ENCODE data around the gene SMIM35.

The SMIM35 gene

DNA sequence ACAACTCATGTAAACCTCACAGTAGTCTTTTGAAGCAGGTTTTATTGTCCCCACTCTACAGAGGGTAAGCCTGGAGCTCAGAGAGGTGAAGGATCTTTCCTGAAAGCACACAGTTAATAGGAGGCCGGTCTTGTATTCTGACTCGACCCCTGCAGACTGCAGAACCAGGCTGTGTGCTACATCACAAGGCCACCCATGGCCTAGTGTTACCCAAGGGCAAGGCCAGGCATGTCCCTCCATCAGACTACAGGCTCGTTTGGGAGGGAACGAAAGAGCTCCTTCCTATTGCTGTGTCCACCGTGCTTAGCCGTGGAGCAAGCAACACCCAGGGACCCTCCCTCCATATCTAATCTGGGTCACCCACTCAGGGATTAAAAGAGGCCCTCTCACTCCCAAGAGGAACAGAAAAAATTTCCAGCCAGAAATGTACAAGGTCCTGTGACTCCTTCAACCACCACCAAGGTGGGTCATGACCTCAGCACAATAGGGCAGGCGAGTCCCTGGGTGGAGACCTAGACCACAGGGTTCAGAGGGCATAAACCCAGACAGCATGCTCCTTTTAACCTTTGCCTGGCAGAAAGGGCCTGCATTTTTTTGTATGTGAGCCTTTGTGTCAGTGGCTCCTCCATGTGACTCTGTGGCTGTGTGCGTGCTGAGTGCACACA is 6.3 kb upstream of the SMIM35 start:
- Histone ChIP-seq H3K4me1 (ENCODE audit: control insufficient read depth, insufficient read depth, low read length, unreplicated experiment) (no peaks in the 10 kb centered on the region), H3K27ac (ENCODE audit: low read depth, low read length) (no peak overlapping the region), H3K36me3 (ENCODE audit: insufficient read depth, low read length) (no peaks in the 10 kb centered on the region), H3K79me2 (ENCODE audit: control insufficient read depth, insufficient read depth, low read length, unreplicated experiment) (no peaks in the 10 kb centered on the region), H3K27me3 (ENCODE audit: insufficient read depth, low read length) (peaks cover 30% of the 10 kb centered on the region), H3K4me3 (ENCODE audit: low read depth, low read length) (no peak overlapping the region), H2AFZ (ENCODE audit: low read length, unreplicated experiment) (no peak overlapping the region)

DNA sequence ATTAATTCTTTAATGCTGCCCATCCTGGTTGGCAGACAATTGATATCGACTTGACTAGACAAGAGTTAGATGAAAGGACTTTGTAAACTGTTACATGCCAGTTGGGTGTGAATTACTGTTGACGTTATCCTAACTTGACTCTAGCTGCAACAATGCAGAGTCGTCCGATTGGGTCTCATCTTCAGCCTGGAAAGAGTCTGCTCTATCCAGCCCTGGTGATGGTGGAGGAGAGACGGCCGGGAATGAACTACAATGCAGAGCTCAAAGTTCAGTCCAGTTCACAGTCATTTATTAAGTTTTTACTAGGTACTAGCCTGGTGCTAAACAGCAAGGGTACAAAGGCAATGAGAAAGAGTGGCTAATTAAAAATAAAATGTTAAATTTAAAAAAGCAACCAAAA is 4.9 kb upstream of the SMIM35 start:
- Histone ChIP-seq H3K36me3 (ENCODE audit: insufficient read depth, low read length) (no peaks in the 10 kb centered on the region), H3K4me1 (ENCODE audit: control insufficient read depth, insufficient read depth, low read length, unreplicated experiment) (no peaks in the 10 kb centered on the region), H2AFZ (ENCODE audit: low read length, unreplicated experiment) (no peak overlapping the region), H3K4me3 (ENCODE audit: low read depth, low read length) (no peak overlapping the region), H3K79me2 (ENCODE audit: control insufficient read depth, insufficient read depth, low read length, unreplicated experiment) (no peaks in the 10 kb centered on the region), H3K27me3 (ENCODE audit: insufficient read depth, low read length) (peaks cover 28% of the 10 kb centered on the region; the same call in 1 of the 2 replicates), H3K27ac (ENCODE audit: low read depth, low read length) (no peak overlapping the region)

GRCh38 chr11:118090545-118091162 is 3.9 kb upstream of the SMIM35 start:
- Histone ChIP-seq H2AFZ (ENCODE audit: low read length, unreplicated experiment) (no peak overlapping the region), H3K36me3 (ENCODE audit: insufficient read depth, low read length) (no peaks in the 10 kb centered on the region), H3K79me2 (ENCODE audit: control insufficient read depth, insufficient read depth, low read length, unreplicated experiment) (no peaks in the 10 kb centered on the region), H3K4me1 (ENCODE audit: control insufficient read depth, insufficient read depth, low read length, unreplicated experiment) (no peaks in the 10 kb centered on the region), H3K27ac (ENCODE audit: low read depth, low read length) (no peak overlapping the region), H3K4me3 (ENCODE audit: low read depth, low read length) (no peak overlapping the region), H3K27me3 (ENCODE audit: insufficient read depth, low read length) (peaks cover 27% of the 10 kb centered on the region)

GRCh38 chr11:118088531-118088930 is 1.8 kb upstream of the SMIM35 start:
- H3K36me3 ChIP-seq (ENCODE audit: insufficient read depth, low read length) = no peaks in the 10 kb centered on the region
- H3K4me3 ChIP-seq (ENCODE audit: low read depth, low read length) = no peak overlapping the region
- no peak overlapping the region for H3K27ac ChIP-seq (ENCODE audit: low read depth, low read length)
- no peaks in the 10 kb centered on the region for H3K79me2 ChIP-seq (ENCODE audit: control insufficient read depth, insufficient read depth, low read length, unreplicated experiment)
- no peak overlapping the region for H2AFZ ChIP-seq (ENCODE audit: low read length, unreplicated experiment)
- H3K27me3 ChIP-seq (ENCODE audit: insufficient read depth, low read length) = peaks cover 18% of the 10 kb centered on the region
- no peaks in the 10 kb centered on the region for H3K4me1 ChIP-seq (ENCODE audit: control insufficient read depth, insufficient read depth, low read length, unreplicated experiment)

- no peak overlapping the region for H3K4me3 ChIP-seq (ENCODE audit: low read depth, low read length)
- H3K27ac ChIP-seq (ENCODE audit: low read depth, low read length) = no peak overlapping the region
- H3K36me3 ChIP-seq (ENCODE audit: insufficient read depth, low read length) = no peaks in the 10 kb centered on the region
- no peaks in the 10 kb centered on the region for H3K4me1 ChIP-seq (ENCODE audit: control insufficient read depth, insufficient read depth, low read length, unreplicated experiment)
- H3K79me2 ChIP-seq (ENCODE audit: control insufficient read depth, insufficient read depth, low read length, unreplicated experiment) = no peaks in the 10 kb centered on the region
- no peak overlapping the region for H2AFZ ChIP-seq (ENCODE audit: low read length, unreplicated experiment)
- peaks cover 18% of the 10 kb centered on the region for H3K27me3 ChIP-seq (ENCODE audit: insufficient read depth, low read length)
Observed at GRCh38 chr11:118087931-118088330, 1.2 kb upstream of the SMIM35 start.

- H3K27me3 ChIP-seq (ENCODE audit: insufficient read depth, low read length) = peaks cover 28% of the 10 kb centered on the region
- H3K79me2 ChIP-seq (ENCODE audit: control insufficient read depth, insufficient read depth, low read length, unreplicated experiment) = no peaks in the 10 kb centered on the region
- H3K36me3 ChIP-seq (ENCODE audit: insufficient read depth, low read length) = no peaks in the 10 kb centered on the region
- no peaks in the 10 kb centered on the region for H3K4me1 ChIP-seq (ENCODE audit: control insufficient read depth, insufficient read depth, low read length, unreplicated experiment)
- no peak overlapping the region for H3K4me3 ChIP-seq (ENCODE audit: low read depth, low read length)
- no peak overlapping the region for H3K27ac ChIP-seq (ENCODE audit: low read depth, low read length)
- no peak overlapping the region for H2AFZ ChIP-seq (ENCODE audit: low read length, unreplicated experiment)
Observed at GRCh38 chr11:118084656-118085055, 2.1 kb downstream of the SMIM35 start.

DNA sequence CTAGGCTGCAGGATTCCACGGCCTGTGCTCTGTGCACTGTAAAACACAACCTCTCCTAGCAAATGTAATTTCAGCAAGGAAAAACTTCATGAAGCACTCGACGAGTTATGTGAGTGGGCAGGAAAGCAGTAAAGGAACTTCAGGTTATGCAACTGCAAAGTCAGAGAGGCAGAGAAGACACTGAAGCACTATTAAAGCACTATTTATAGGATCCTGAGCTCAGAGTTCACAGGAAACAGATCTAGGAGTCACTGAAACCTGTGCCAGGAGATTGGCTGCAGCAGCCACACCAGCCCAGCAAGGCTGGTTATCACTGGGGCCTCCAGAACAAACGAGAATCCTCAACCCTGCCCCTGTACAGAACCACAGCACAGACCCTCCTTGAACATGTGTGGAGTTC is 2.5 kb downstream of the SMIM35 start:
- Histone ChIP-seq H2AFZ (ENCODE audit: low read length, unreplicated experiment) (no peak overlapping the region), H3K27ac (ENCODE audit: low read depth, low read length) (no peak overlapping the region), H3K27me3 (ENCODE audit: insufficient read depth, low read length) (peaks cover 30% of the 10 kb centered on the region), H3K4me1 (ENCODE audit: control insufficient read depth, insufficient read depth, low read length, unreplicated experiment) (no peaks in the 10 kb centered on the region), H3K36me3 (ENCODE audit: insufficient read depth, low read length) (no peaks in the 10 kb centered on the region), H3K79me2 (ENCODE audit: control insufficient read depth, insufficient read depth, low read length, unreplicated experiment) (no peaks in the 10 kb centered on the region), H3K4me3 (ENCODE audit: low read depth, low read length) (no peak overlapping the region)

DNA sequence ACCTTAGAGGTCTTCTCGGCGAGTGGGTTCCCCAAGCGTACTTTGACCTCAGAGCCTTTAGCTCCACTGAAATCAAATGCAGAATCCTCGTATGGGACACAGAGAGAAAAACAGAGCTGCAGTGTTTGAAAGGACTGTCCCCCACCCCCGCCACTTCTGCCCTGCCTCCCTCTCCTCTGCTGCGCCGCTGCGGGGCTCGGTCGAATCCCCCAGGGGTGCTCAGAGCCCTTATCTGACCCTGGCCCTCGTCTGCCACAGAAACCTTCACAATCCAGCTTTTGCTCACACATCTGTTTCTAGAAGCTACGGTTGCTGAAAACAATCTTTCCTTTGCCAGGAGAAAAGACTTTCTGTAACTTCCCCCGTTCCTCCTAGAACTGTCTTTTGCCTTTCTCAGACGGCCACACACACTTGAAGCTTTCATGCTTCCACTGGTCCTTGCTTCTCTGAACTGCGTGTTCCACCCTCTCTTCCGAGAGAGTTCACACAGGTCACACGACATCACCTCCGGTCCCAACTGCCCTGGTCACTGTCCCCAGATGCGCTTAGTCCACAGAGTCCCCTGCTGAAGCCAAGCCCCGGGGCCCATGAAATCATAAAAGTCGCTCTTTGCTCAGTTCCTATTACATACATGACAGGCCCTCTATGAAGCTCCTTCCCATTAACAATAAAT is 3.7 kb downstream of the SMIM35 start:
- no peak overlapping the region for H2AFZ ChIP-seq (ENCODE audit: low read length, unreplicated experiment)

GRCh38 chr11:118081241-118081958 is 5.4 kb downstream of the SMIM35 start:
- Histone ChIP-seq H3K36me3 (ENCODE audit: insufficient read depth, low read length) (no peaks in the 10 kb centered on the region), H3K27ac (ENCODE audit: low read depth, low read length) (no peak overlapping the region)

More for the DNA sequence above, 3.7 kb downstream of the SMIM35 start:
- Histone ChIP-seq H3K27me3 (ENCODE audit: insufficient read depth, low read length) (peaks cover 36% of the 10 kb centered on the region), H3K36me3 (ENCODE audit: insufficient read depth, low read length) (no peaks in the 10 kb centered on the region), H3K79me2 (ENCODE audit: control insufficient read depth, insufficient read depth, low read length, unreplicated experiment) (no peaks in the 10 kb centered on the region), H3K4me1 (ENCODE audit: control insufficient read depth, insufficient read depth, low read length, unreplicated experiment) (no peaks in the 10 kb centered on the region), H3K4me3 (ENCODE audit: low read depth, low read length) (no peak overlapping the region), H3K27ac (ENCODE audit: low read depth, low read length) (no peak overlapping the region)

DNA sequence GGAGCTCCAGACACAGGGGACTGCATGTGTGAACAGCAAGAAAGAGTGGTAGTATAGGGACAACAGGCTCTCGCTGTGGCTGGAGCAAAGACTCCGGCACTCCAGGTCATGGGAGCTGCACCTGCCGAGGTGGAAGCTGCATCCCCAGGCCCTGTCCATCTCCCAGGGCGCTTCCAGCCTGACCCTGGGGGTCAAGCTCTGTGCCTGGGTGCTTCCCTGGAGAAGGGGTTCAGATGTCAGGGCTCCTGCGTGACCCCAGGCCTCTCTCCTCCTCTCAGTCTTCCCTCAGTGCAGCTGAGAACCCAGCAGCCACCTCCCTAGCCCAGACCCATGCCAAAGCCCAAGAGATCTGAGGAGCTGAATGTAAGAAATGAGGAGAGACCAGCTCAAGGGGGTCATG is 6.5 kb downstream of the SMIM35 start:
- no peak overlapping the region for H2AFZ ChIP-seq (ENCODE audit: low read length, unreplicated experiment)
- no peak overlapping the region for H3K4me3 ChIP-seq (ENCODE audit: low read depth, low read length)
- no peaks in the 10 kb centered on the region for H3K4me1 ChIP-seq (ENCODE audit: control insufficient read depth, insufficient read depth, low read length, unreplicated experiment)
- H3K27me3 ChIP-seq (ENCODE audit: insufficient read depth, low read length) = peaks cover 36% of the 10 kb centered on the region
- no peaks in the 10 kb centered on the region for H3K36me3 ChIP-seq (ENCODE audit: insufficient read depth, low read length)
- no peaks in the 10 kb centered on the region for H3K79me2 ChIP-seq (ENCODE audit: control insufficient read depth, insufficient read depth, low read length, unreplicated experiment)
- H3K27ac ChIP-seq (ENCODE audit: low read depth, low read length) = no peak overlapping the region

More at GRCh38 chr11:118081241-118081958, 5.4 kb downstream of the SMIM35 start:
- no peak overlapping the region for H3K4me3 ChIP-seq (ENCODE audit: low read depth, low read length)
- H2AFZ ChIP-seq (ENCODE audit: low read length, unreplicated experiment) = no peak overlapping the region
- no peaks in the 10 kb centered on the region for H3K4me1 ChIP-seq (ENCODE audit: control insufficient read depth, insufficient read depth, low read length, unreplicated experiment)
- H3K79me2 ChIP-seq (ENCODE audit: control insufficient read depth, insufficient read depth, low read length, unreplicated experiment) = no peaks in the 10 kb centered on the region
- H3K27me3 ChIP-seq (ENCODE audit: insufficient read depth, low read length) = peaks cover 36% of the 10 kb centered on the region

Measured in ACC112 (cell line).